Omental fat pad (tissue), 4 donors: Measurements from ENCODE around the gene ADAM20. TPM values are rescaled to one million over a fixed set of nuclear protein-coding genes. Genes with fewer than 3 reads are reported as not detected.
"Not testable (repeated sequence)": the region's sequence is repeated elsewhere in the genome, so short reads cannot be mapped to it uniquely, and the experiment has no call there.

ENCODE experiments used
- ATAC-seq: fragments of 150-250 bp; one replicate; pipeline ENCODE4 v1.9.1; 2016; ENCODE audit warnings: mild to moderate bottlenecking, moderate library complexity; ENCODE audit not compliant: low FRiP score
- DNase-seq: peaks from one replicate; pipeline ENCODE4 v3.0.0-alpha.2; 2019; ENCODE audit warnings: low spot score
- CTCF ChIP-seq, 3 donors: fragments of 450-650 bp; IDR thresholded peaks; one replicate each; pipeline ENCODE4 v1.5.1; 2016 to 2017; ENCODE audit warnings: antibody characterized with exemption in 3 of 3, mild to moderate bottlenecking in 3 of 3, moderate library complexity in 2 of 3
- small RNA-seq: library from RNA; depleted of rRNA; stranded (forward); fragments of <200 nt; gene quantifications from one replicate; pipeline ENCODE3, GENCODE V24; 2016
- total RNA-seq, 4 donors: library from RNA; depleted of rRNA; stranded (reverse); fragments of >200 nt; gene quantifications; one replicate each; pipeline ENCODE4 v1.1.0, GENCODE V29; 2016

ADAM20 gene
- total RNA-seq, 4 donors from 2014 or later, result 1.4 to 4.1 (median 2.5) TPM

- DNase-seq, result no peak
- no peak for TF ChIP-seq CTCF (IDR thresholded peaks at IDR 0.05)
- ATAC-seq, result no peak
These were observed 19.0 kb downstream of the ADAM20 start for GRCh38 chr14:70515811-70516210.

GRCh38 chr14:70514168-70515069 lies 20.4 kb downstream of the ADAM20 start:
- ATAC-seq (no peak), DNase-seq (no peak)
- no peak for TF ChIP-seq CTCF (IDR thresholded peaks at IDR 0.05)

- DNase-seq (no peak), ATAC-seq (no peak)
- no peak for TF ChIP-seq CTCF (IDR thresholded peaks at IDR 0.05)
These were observed 36.6 kb downstream of the ADAM20 start for GRCh38 chr14:70498191-70498590.

GRCh38 chr14:70489579-70490200 lies 45.1 kb downstream of the ADAM20 start:
- ATAC-seq (no peak), DNase-seq (no peak)
- no peak for TF ChIP-seq CTCF (IDR thresholded peaks at IDR 0.05)

GRCh38 chr14:70477356-70478105 lies 57.3 kb downstream of the ADAM20 start:
- not testable (repeated sequence) for ATAC-seq, DNase-seq

GRCh38 chr14:70475459-70475858 lies 59.3 kb downstream of the ADAM20 start:
- not testable (repeated sequence) for DNase-seq, ATAC-seq

GRCh38 chr14:70473825-70474224 lies 61.0 kb downstream of the ADAM20 start:
- ATAC-seq (no peak), DNase-seq (no peak)
- TF ChIP-seq CTCF (IDR thresholded peaks at IDR 0.05), result no peak

Small RNA genes within 50 kb of the gene (small RNA-seq; reads per million reads assigned to genes)
- not detected for gene RNU6-659P

Other genes with a start within 250 kb of the ADAM20 start
- gene COX16, start 175.3 kb downstream of the ADAM20 start, total RNA-seq, result 10 to 100 TPM; 17.8 to 23.3 (median 20.8) TPM
- gene SYNJ2BP, start 117.9 kb downstream of the ADAM20 start, total RNA-seq, result 10 to 100 TPM; 14.4 to 28.5 (median 17.6) TPM
- gene ADAM21, start 82.8 kb downstream of the ADAM20 start, total RNA-seq, result not detected
- 10 to 100 TPM; 22.9 to 38.1 (median 30.3) TPM for gene MED6, start 65.7 kb upstream of the ADAM20 start, total RNA-seq
- gene TTC9, start 106.9 kb upstream of the ADAM20 start, total RNA-seq, result 1 to 10 TPM; 1.1 to 1.5 (median 1.2) TPM